Smooth muscle cell (in vitro differentiated cells): ENCODE measurements around the gene CCDC178. TPM values are rescaled to one million over a fixed set of nuclear protein-coding genes. Genes with fewer than 3 reads are reported as not detected.

Experiments
- DNase-seq: peaks from one replicate; lab custom pipeline; 2025; ENCODE audit not compliant: unreplicated experiment; lab: John Stamatoyannopoulos, UW
- H2AFZ ChIP-seq: fragments of 200-600 bp; sonication (generic); 2 replicates; pipeline ENCODE4 v1.6.0; 2016; ENCODE audit warnings: antibody characterized with exemption, low read depth, mild to moderate bottlenecking
- H3F3A ChIP-seq: fragments of 200-600 bp; sonication (generic); 2 replicates; pipeline ENCODE4 v1.6.0; 2017; ENCODE audit warnings: antibody characterized with exemption, low read depth
- H3K27ac ChIP-seq: fragments of 200-600 bp; sonication (generic); 2 replicates; pipeline ENCODE4 v1.5.1; 2016; ENCODE audit warnings: low read depth, mild to moderate bottlenecking
- H3K27me3 ChIP-seq: fragments of 200-600 bp; sonication (generic); 2 replicates; pipeline ENCODE4 v1.6.1; 2016; ENCODE audit warnings: low read depth, mild to moderate bottlenecking
- H3K36me3 ChIP-seq: fragments of 200-600 bp; sonication (generic); 2 replicates; pipeline ENCODE4 v1.5.1; 2016; ENCODE audit warnings: low read depth
- H3K4me1 ChIP-seq: fragments of 200-600 bp; sonication (generic); 2 replicates; pipeline ENCODE4 v1.5.1; 2016; ENCODE audit warnings: low read depth
- H3K4me2 ChIP-seq: fragments of 200-600 bp; sonication (generic); 2 replicates; pipeline ENCODE4 v1.6.0; 2016; ENCODE audit warnings: mild to moderate bottlenecking
- H3K4me3 ChIP-seq: fragments of 200-600 bp; sonication (generic); 2 replicates; pipeline ENCODE4 v1.5.1; 2016; ENCODE audit warnings: mild to moderate bottlenecking
- H3K79me2 ChIP-seq: fragments of 200-600 bp; sonication (generic); 2 replicates; pipeline ENCODE4 v1.6.0; 2016; ENCODE audit warnings: low read depth, mild to moderate bottlenecking
- H3K9ac ChIP-seq: fragments of 200-600 bp; sonication (generic); 2 replicates; pipeline ENCODE4 v1.6.0; 2016; ENCODE audit warnings: low read depth
- H3K9me3 ChIP-seq: fragments of 200-600 bp; sonication (generic); replicated peaks from 2 replicates; pipeline ENCODE4 v1.5.1; 2016; ENCODE audit warnings: low read depth
- H4K20me1 ChIP-seq: fragments of 200-600 bp; sonication (generic); 2 replicates; pipeline ENCODE4 v1.6.0; 2016; ENCODE audit warnings: low read depth
- CTCF ChIP-seq: fragments of 200-600 bp; sonication (generic); IDR thresholded peaks from 2 replicates; pipeline ENCODE4 v1.5.1; 2017; ENCODE audit warnings: borderline replicate concordance, mild to moderate bottlenecking, antibody characterized with exemption; ENCODE audit not compliant: insufficient read depth, poor library complexity, severe bottlenecking
- WGBS: methylation state at CpG from one replicate; pipeline ENCODE4 v1.1.7; 2016; ENCODE audit warnings: low lambda C conversion rate; 5-methylcytosine and 5-hydroxymethylcytosine counted together
- polyA plus RNA-seq: library from polyadenylated mRNA; unstranded; fragments of >200 nt; fragmentation: Nextera tagmentation; extraction: Ambion mirVana; gene quantifications from 2 replicates; pipeline ENCODE4 v1.2.1, GENCODE V29; 2016
- total RNA-seq: library from RNA; depleted of rRNA; stranded (reverse); fragments of >200 nt; gene quantifications from 2 replicates; pipeline ENCODE4 v1.2.3, GENCODE V29; 2014

CCDC178 gene
- total and polyA plus RNA-seq, 2 experiments from 2014 or later, result not detected

- no peaks in the 10 kb centered on the region for H3F3A ChIP-seq
Measured at GRCh38 chr18:33282709-33283333, 157.7 kb downstream of the CCDC178 start.

GRCh38 chr18:33282142-33282541 lies 158.4 kb downstream of the CCDC178 start:
- Histone ChIP-seq H3K27me3 (no peaks in the 10 kb centered on the region), H3K79me2 (no peaks in the 10 kb centered on the region), H3K9ac (no peak overlapping the region), H3K4me2 (no peak overlapping the region), H3K36me3 (no peaks in the 10 kb centered on the region), H3K4me3 (no peak overlapping the region), H2AFZ (no peak overlapping the region), H3K9me3 (no peaks in the 10 kb centered on the region), H3K4me1 (no peaks in the 10 kb centered on the region), H3K27ac (no peak overlapping the region), H3F3A (no peaks in the 10 kb centered on the region), H4K20me1 (no peaks in the 10 kb centered on the region)
- no peak for TF ChIP-seq CTCF
- no peak for DNase-seq
- 92% methylated on average over 7 of the region's 7 CpGs for WGBS

More at GRCh38 chr18:33282709-33283333, 157.7 kb downstream of the CCDC178 start:
- no peaks in the 10 kb centered on the region for H3K4me1 ChIP-seq
- no peaks in the 10 kb centered on the region for H3K36me3 ChIP-seq
- DNase-seq, result no peak
- H3K4me2 ChIP-seq, result no peak overlapping the region
- H3K27ac ChIP-seq, result no peak overlapping the region
- no peaks in the 10 kb centered on the region for H3K79me2 ChIP-seq
- no peak for TF ChIP-seq CTCF
- no peaks in the 10 kb centered on the region for H3K27me3 ChIP-seq
- no peak overlapping the region for H3K9ac ChIP-seq
- no peak overlapping the region for H3K4me3 ChIP-seq
- 90% methylated on average over 6 of the region's 6 CpGs for WGBS
- no peaks in the 10 kb centered on the region for H3K9me3 ChIP-seq
- H2AFZ ChIP-seq, result no peak overlapping the region
- H4K20me1 ChIP-seq, result no peaks in the 10 kb centered on the region

GRCh38 chr18:33277431-33277830 lies 163.1 kb downstream of the CCDC178 start:
- Histone ChIP-seq H3K36me3 (no peaks in the 10 kb centered on the region), H3K4me3 (no peak overlapping the region), H3K4me2 (no peak overlapping the region), H3F3A (no peaks in the 10 kb centered on the region), H2AFZ (no peak overlapping the region), H3K9me3 (no peaks in the 10 kb centered on the region), H3K9ac (no peak overlapping the region), H3K4me1 (no peaks in the 10 kb centered on the region), H3K79me2 (no peaks in the 10 kb centered on the region), H3K27ac (no peak overlapping the region), H4K20me1 (no peaks in the 10 kb centered on the region), H3K27me3 (no peaks in the 10 kb centered on the region)
- DNase-seq, result no peak
- no peak for TF ChIP-seq CTCF

- no peak overlapping the region for H3K4me2 ChIP-seq
- no peak overlapping the region for H3K4me3 ChIP-seq
- no peak overlapping the region for H2AFZ ChIP-seq
- DNase-seq, result no peak
- no peaks in the 10 kb centered on the region for H3F3A ChIP-seq
- TF ChIP-seq CTCF, result no peak
- no peaks in the 10 kb centered on the region for H3K9me3 ChIP-seq
- H3K4me1 ChIP-seq, result no peaks in the 10 kb centered on the region
- H3K27ac ChIP-seq, result no peak overlapping the region
- no peaks in the 10 kb centered on the region for H4K20me1 ChIP-seq
- H3K9ac ChIP-seq, result no peak overlapping the region
- no peaks in the 10 kb centered on the region for H3K79me2 ChIP-seq
- H3K27me3 ChIP-seq, result no peaks in the 10 kb centered on the region
- H3K36me3 ChIP-seq, result no peaks in the 10 kb centered on the region
Measured at GRCh38 chr18:33275843-33276242, 164.7 kb downstream of the CCDC178 start.
